Mammary epithelial cell (primary cell): Measurements from ENCODE around the gene TTLL11.

Source experiments
- CTCF ChIP-seq, 2 donors: IDR thresholded peaks in 1 of 2; conservative IDR thresholded peaks in 1 of 2; 2 replicates each; pipeline ENCODE4 v1.5.1; 2011 to 2012; ENCODE audit warnings: inconsistent platforms in 2 of 2, low read length in 2 of 2, mild to moderate bottlenecking in 2 of 2, control low read depth in 1 of 2, low read depth in 1 of 2; ENCODE audit not compliant: insufficient read depth in 1 of 2; ENCODE audit errors: extremely low read depth in 1 of 2
- EZH2 ChIP-seq: IDR thresholded peaks from 2 replicates; pipeline ENCODE4 v1.6.1; 2012; ENCODE audit warnings: low read length, inconsistent platforms, borderline replicate concordance

- TF ChIP-seq CTCF (conservative IDR thresholded peaks at IDR 0.05 in 1 of 2, IDR thresholded peaks at IDR 0.05 in 1 of 2; ENCODE audit: extremely low read depth in 1 of 2, insufficient read depth in 1 of 2, low read depth in 1 of 2, low read length in 2 of 2) (no peak), EZH2 (no peak)
Observed at GRCh38 chr9:121863955-121864354, 229.2 kb downstream of the TTLL11 start.
